ENCODE measurements around the gene NUMB. TPM values are rescaled to one million over a fixed set of nuclear protein-coding genes. Genes with fewer than 3 reads are reported as not detected.

The NUMB gene
- polyA plus RNA-seq, 1 donor = 31.3 TPM

DNA sequence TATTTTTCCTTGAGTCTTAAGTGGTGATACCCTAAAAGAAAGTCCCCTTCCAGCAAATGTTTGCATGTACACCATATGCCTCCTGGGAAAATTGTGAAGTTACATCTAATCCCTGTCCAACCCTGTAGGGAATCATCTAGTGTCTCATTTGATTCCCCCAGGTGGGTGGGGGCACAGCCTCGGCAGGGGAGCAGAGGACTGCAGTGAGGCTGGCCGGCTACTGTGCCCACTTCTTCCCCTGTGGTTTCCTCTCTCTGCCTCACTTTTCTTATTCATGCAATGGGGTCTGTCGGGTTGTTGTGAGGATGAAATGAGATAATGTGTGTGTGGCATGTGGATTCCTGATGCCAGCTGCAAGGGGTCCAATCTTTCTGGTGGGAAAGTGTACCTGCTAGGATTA, 215.0 kb downstream of the NUMB start:
- DNase-seq = no peak

DNA sequence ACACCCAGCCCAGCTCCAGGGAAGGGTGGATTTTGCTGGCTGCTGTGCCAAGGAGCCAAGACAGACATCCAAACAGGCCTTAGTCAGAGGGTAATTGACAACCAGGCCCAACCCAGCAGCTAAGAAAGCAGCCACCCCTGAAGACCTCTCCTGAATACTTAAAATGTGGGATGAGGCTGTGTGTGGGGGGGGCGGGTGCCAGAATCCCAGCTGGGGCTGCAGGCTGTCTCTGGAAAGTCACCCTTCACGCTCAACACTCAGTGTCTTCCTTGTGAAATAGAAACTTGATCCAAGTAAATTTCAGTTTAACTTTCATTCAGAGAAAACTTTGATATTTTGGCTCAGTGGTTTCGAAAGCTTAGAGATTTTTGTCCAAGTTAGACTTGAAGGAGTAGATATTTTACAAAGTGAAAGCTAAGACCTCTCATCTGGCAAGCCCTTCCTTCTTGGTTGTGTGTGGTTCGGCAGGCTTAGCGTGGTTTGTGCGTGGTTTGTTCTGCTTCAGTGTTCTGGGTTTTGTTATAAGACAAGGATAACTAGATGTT, 215.9 kb downstream of the NUMB start:
- DNase-seq = no peak

DNA sequence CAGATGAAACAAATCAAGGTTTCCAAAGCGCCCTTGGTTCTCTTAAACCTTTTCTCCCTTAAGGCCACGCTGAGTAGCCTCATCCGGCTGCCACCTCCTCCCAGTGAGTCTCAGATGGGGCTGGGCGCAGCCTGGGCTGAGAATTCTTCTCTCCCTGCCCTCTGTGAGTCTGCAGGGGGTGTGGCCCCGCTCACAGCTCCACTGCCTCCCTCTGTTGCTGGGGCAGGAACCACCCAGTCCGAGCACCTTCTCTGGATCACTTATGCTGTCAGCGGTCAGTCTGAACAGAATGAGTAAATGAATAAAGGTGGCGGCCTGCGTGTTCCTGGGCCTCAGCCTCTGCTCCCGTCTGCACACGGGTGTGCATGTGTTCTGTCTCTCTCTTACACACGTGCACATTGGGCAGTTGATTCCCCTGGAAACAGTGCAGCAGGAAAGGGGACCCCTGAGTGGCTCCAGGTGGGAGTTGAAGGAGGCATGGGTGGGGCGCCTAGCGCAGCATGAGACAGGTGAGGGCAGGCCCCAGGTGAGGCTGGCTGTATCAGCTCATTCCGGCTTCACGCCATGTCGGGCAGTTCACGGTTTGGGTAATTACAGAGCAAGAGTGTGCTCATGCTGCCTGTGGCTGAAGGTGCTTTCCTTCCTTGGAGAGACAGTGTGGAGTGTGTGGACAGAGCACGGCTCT, 216.7 kb downstream of the NUMB start:
- DNase-seq = no peak

DNA sequence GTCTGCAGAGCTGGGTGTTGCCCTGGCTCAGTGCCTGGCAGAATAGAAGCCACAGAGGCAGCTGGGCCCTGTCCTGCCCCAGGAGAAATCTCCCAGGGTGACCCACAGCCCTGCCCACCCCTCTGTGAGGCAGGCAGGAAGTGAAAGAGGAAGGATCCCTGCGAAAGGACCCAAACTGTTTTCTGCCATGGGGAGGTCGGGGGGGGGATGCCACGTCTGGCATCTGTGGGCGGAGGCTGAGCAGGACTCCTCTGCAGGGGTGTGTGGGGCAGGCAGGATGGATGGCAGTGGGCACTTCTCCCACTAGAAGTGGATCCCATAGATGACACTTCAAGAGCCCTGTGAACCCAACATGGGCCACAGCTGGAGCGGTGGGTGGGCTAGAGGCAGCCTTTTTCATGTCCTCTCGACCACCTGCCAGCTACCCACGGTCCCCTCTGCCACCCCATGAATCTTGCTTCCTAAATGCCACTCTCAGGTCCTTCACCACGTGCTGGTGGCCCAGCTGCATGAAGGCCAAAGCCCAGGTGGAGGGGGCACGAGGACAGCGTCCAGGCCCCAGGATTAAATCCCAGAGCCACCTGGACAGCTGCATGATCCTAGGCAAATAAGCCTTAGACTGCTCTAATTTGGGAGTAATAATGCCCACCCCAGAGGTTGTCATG, 217.4 kb downstream of the NUMB start:
- no peak for DNase-seq

DNA sequence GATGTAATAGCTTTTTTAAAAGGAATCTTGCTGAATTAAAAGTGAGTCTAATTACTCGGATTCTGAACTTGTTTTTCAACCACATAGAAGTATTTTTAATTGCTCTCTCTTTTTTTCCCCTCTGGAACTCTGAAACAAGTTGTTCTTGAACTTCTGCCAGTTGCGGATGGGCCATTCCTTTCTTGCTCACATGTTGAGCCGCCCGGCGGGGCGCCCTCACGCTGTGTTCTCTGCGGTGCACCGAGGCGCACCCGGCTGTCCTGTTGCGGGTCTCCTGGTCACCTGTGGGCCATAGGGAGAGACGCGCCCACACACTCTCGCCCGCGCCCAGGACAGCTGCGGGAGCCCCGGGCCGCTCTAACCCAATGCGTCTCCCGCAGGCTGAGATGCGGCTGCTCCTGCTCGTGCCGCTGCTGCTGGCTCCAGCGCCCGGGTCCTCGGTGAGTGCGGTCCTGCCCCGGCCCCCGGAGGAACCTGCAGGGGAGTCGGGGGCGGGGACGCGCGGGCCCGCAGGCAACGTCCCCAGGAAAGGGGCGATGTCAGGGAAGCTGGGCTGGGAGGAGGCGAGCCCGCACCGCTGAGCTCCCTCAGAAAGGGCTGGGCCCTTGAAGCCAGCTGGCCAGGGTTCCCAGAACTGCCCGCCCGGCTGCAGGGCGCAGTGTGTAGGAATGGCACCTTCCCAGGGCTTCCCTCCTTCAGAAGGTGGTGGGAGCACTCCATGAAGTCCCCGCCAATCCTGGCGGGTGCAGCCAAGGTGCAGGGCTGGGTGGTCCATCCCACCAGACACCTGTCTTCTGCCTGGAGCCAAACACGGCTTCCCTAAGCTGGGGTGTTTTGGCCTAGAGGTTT, 218.7 kb downstream of the NUMB start:
- peak; percentile 33 for DNase-seq

DNA sequence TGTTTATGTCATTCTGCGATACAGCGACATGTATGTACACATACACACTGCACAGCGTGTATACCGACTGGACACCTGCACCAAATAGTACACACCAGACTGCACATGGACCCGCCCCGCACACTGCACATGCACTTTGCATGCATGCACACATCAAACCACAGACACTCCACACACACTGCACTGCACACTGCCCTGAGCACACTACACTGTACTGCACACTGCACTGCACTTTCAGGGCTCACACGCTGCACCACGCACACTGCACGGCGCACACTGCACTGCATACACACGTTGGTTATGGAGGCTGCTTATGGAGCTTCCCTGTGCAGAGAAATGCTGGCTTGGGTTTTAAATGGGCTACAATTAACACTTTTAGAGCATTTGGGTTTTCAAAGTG, 219.4 kb downstream of the NUMB start:
- no peak for DNase-seq

DNA sequence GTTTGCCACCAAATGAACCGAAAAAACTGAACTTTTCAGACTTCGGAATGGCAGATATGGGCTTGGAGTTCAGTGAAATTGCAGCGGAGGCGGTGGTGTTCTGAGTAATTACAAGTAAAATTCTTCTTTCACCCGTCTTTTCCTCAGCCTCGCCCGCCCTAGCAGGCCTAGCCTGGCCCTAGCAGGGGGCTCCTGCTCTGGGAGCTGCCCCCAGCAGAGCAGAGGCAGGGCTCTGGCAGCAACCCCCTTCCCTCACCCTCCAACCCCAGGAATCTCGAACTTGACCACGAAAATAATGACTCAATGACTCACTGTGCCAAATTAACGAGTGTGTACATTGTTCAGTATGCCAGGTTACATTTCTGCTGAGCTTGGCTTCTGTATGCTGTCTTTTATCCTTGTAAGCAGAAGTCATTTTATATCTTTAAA, 219.9 kb downstream of the NUMB start:
- no peak for DNase-seq

DNA sequence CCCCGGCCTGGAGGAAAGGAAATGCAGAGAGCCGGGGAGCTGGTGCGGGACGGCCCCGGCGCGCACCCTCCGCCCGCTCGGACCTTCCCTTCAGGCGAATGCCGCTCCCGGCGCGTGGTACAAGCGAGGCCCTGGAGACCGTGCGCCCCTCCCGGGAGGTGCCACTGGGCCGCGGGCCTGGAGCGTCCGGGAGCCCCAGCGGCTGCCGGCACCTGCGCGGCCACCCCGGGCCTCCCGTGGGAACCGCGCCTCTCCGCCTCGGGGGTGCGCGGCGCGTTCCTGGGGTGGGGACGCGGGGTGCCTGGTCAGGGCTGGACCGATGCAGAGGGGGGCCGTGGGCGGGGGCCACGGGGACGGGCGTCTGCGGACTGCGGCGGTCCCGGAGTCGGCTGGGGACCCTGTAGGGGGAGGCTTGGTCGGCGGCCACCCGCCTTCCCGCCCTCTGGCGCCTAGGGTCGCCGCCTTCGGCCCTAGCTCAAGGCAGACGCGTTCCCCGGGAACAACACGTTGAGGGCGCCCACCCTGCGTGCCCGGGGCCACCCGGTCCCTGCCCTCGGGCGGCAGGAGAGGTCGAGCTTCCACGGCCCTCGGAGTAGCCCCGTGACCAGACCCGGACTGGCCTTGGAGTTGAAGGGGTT, 220.4 kb downstream of the NUMB start:
- no peak for DNase-seq

DNA sequence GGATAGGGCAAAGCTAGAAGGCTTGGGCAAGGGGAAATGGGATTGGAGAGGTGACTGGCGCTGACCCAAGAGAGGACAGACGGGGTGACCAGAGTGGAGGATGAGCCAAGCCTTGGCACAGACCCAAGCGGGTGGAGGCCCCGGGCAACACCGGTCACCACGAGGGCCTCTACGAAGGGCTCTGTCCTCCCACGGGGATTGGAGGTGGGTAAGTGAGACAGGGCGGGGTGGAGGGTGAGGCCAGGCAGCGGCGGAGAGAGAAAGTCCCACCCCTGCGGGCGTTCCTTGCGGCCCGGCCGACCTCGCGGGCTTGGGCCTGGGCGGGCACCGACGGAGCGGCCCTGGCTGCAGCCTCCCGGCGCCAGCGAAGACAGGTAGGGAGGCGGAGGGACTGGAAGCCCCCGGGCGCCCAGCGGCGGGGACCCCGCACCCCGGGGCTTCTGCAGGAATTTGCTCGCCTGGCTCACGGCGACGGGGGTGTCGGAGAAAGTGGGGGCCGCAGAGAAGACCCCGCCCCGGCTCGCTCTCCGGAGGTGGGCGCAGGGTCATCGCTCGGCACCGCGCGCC, 221.0 kb downstream of the NUMB start, which contains the start of gene PAPLN:
Gene PAPLN, plus strand, starts transcription at position 288 of the 567 bp plus-strand sequence. CDS start 2,273 bp downstream, outside the sequence.
- DNase-seq = no peak

DNA sequence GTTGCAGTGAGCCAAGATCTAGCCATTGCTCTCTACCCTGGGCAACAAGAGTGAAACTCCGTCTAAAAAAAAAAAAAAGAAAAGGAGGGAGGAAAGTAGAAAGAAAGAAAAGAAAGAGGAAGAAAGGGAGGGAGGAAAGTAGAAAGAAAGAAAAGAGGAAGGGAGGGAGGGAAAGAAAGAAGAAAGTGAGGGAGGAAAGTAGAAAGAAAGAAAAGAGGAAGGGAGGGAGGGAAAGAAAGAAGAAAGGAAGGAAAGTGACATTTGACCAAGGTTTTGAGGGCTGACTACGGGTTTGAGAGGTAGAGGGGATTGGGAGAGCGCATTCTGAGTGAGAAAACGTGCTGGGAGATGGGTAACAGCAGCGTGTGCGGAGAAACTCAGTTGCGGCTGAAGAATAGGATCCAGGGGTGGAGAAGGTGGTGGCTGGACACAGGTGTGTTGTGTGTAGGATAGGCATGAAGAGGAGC, 221.6 kb downstream of the NUMB start:
- DNase-seq = no peak

DNA sequence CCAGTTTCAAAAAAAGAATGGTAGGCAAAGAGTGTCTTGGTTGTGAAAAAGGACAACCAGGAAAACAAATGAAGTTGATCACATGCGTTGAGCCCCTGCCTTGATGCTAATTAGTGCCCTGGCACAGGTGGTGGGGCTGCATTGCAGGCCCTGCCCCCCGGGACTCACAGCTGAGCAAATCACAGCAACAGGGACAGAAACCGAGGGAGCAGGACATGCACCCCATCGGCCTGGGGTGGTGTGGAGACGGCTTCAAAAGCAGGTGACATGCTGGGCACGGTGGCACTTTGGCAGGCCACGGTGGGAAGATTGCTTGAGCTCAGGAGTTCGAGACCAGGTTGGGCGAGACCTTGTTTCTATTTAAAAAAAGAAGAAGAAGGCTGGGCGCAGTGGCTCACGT, 222.2 kb downstream of the NUMB start:
- DNase-seq = no peak

DNA sequence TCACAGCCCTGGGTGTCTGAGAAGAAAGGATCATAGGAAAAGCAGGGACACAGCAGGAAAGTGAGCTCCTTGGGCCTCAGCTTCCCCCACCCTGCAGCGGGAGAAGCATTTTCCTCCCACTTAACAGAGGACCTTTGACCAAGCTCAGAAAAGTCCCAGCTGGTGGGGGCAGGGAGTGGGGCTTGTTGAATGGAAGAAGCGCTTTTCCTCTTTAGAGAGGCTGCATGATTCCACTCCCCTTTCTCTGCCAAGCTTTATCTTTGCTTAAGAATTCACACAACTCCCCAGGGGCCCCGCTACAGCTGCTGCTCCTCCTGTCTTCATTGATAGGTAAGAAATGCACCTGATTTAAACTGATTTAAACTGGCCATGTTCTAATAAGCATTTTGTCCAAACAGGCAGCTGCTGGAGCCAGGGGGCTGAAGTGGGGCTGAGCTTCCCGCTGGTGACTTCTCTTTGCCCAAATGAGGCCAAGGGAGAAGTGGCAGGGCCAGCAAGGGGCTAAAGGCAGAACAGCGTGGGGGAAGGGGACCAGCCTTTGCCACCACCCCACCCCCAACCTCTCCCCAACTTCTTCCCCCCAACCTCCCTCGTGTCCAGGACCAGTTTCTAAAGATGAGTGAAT, 222.7 kb downstream of the NUMB start:
- no peak for DNase-seq

DNA sequence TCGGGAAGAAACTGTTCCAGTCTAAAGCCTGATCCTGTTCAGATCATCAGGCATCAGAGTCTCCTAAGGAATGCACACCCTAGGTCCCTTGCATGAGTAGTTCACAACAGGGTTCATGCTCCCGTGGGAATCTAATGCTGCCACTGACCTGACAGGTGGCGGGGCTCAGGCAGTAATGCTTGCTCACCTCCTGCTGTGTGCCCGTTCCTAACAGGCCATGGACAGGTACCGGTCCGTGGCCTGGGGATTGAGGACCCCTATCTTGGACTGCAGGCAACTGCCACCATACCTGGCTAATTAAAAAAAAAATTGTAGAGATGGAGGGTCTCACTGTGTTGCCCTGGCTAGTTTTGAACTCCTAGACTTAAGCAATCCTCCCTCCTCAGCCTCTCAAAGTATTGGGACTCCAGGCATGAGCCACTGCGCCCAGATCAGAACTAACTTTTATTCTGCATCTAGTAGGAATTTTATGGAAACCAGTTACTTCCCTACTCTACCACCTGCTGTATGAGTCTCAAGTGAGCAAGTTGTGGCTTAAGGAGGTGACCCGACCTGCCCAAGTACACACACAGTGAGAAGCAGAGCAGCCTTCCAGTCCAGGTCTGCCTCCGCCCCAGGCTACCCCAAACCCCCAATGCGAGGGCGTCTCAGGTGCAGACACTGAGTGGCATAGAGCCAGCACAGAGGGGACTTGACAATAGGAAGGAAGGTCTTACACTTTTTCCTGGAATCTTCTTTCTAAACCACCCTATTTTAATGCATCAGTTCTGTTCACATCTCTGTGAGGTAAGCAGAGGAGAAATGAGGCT, 223.6 kb downstream of the NUMB start:
- no peak for DNase-seq

DNA sequence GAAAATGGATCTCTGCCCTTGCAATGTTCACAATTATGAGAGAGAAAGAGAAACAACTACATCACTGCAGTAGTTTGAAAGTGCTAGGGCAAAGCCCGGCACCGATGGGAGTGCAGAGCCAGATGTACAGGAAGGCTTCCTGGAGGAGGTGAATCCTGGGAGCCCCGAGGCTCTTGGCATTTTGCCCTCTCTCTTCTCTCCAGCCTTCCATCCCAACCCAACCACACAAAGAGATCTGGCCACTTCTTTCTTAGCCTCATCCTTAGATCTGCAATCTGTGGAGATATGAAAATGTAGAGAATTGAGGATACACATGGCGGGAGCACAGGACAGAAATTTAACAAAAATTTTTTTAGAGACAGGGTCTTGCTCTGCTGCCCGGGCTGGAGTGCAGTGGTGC, 224.3 kb downstream of the NUMB start:
- DNase-seq = no peak

DNA sequence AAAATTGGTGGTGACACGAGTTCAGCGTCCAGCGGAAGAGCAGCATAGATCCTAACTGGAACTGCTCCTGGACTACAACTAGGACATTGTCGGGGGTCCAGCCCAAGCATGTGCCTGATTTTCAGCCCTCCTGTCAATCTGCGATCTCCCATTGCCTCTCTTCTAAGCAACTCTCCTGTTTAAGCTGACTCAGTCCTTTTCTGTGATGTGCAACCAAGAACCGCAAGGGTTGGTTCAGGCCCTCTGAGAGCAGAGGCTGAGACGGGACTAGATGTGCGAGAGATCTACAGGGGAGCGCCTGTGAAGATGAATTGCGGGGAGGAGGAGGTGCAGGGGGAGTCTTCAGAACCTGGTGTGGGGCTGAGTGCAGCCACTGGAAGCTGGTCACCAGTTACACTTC, 224.8 kb downstream of the NUMB start:
- DNase-seq = no peak

DNA sequence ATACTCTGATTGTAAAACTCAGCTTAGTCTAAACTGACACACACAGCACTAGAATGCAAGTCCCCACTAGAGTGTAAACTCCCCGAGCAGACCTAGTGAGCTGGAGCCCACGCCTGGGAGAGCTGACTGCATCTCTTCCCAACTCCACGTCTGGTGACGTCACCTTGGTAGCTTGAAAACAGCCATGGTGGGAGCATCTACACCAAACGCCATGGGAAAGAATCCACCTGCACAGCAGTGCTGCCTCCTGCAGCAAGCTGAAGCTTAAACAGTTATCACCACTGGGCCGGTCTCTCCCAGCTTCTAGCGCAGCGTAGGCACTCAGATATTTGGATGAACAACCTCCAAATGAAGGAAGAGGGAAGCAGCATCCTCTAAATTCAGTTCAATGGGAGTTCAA, 225.4 kb downstream of the NUMB start:
- DNase-seq = no peak

DNA sequence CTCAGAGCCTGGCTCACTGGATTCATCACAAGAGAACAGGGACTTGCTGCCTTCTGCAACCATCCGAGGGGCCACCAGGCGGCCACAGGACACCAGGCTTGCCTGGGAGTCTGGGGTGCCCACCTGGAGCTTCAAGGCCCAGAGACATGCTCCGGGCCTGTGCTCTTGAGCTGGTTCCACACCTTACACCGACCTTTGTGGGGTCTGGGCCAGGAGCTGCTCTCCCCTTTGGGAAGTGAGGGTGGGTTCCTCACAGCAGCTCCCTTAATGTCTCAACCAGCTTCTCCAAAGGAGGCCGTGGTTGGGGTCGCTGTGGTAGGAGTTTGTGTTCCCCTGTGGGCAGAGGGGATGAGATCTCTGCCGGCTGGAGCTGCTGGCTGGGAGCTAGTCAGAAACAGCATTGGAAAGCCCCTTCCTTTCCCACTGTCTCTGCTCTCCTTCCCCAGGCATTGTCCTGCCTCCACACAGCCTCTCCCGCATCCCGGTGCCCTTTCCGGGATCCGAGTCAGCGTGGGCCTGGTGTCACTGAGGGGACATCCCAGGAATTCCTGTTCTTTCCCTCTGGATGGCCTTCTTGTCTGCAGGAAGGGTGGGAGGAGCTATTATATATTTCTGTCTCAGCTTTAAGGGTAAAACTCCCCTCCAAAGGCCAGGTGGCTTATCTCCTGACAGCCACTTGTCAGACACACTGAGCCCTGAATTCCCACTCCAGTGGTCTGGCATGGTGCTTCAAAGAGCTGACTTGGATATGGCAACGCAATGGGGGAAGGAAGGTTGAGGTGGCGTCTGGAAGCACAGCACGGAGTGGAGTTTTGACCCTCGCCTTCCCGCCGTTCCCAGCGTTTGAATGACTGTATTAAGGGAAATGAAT, 226.1 kb downstream of the NUMB start:
- no peak for DNase-seq

DNA sequence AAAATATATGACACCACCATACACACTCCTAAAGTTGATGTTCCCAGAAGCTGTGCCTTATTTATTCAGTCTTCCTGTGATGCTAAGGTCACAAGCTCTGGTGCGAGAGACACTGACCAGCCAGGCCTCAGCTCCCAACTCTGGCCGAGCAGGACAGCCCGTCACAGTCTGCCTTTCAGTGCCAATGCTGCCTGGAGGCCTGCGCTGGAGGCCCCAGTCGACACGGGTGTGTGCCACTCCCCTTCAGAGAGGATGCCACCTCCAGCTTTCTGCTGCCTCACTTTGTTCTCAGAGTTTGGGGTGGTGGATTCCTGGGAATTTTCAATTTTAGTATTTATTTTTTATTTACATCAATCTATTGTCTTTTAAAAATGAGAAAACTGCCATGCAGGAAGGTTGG, 228.3 kb downstream of the NUMB start:
- DNase-seq = no peak

All from hindlimb muscle (tissue), 1 donor.